ENCODE results near the gene CFAP77.

GRCh38 chr9:132370592-132370991 is 39.4 kb upstream of the CFAP77 start:
- TF ChIP-seq POLR2A (IDR thresholded peaks at IDR 0.05), result no peak
- TF ChIP-seq CTCF (IDR thresholded peaks at IDR 0.05), result no peak
